Retina (tissue), 1 donor: Measurements from ENCODE around the gene PSMC4.
"Not testable (repeated sequence)": the region's sequence is repeated elsewhere in the genome, so short reads cannot be mapped to it uniquely, and the experiment has no call there.

Experiments used
- DNase-seq: peaks from one replicate; pipeline ENCODE4 v3.0.0-alpha.2; 2016

Gene PSMC4

GRCh38 chr19:39949026-39949747 lies 21.8 kb upstream of the PSMC4 start:
- no peak for DNase-seq

- DNase-seq: no peak
Measured at GRCh38 chr19:39951065-39951650, 19.8 kb upstream of the PSMC4 start.

GRCh38 chr19:39951686-39952085 lies 19.3 kb upstream of the PSMC4 start:
- DNase-seq: no peak

- no peak for DNase-seq
Measured at GRCh38 chr19:39953915-39954314, 17.1 kb upstream of the PSMC4 start.

- not testable (repeated sequence) for DNase-seq
Measured at GRCh38 chr19:39957886-39958285, 13.1 kb upstream of the PSMC4 start.

GRCh38 chr19:39958942-39959341 lies 12.0 kb upstream of the PSMC4 start:
- not testable (repeated sequence) for DNase-seq

GRCh38 chr19:39959407-39959806 lies 11.6 kb upstream of the PSMC4 start:
- DNase-seq: not testable (repeated sequence)

- no peak for DNase-seq
Measured at GRCh38 chr19:39963898-39964297, 7.1 kb upstream of the PSMC4 start.

- DNase-seq: no peak
Measured at GRCh38 chr19:39966617-39967016, 4.3 kb upstream of the PSMC4 start.

GRCh38 chr19:39967561-39967960 lies 3.4 kb upstream of the PSMC4 start:
- DNase-seq: no peak

- no peak for DNase-seq
Measured at GRCh38 chr19:39968789-39969188, 2.2 kb upstream of the PSMC4 start.

GRCh38 chr19:39969266-39969665 lies 1.7 kb upstream of the PSMC4 start:
- DNase-seq: no peak

- no peak for DNase-seq
Measured at GRCh38 chr19:39969681-39970424, 1.1 kb upstream of the PSMC4 start.

- no peak for DNase-seq
Measured at GRCh38 chr19:39970425-39970674, 615 bp upstream of the PSMC4 start.

GRCh38 chr19:39971380-39972035 lies 543 bp downstream of the PSMC4 start:
- DNase-seq: no peak

- no peak for DNase-seq
Measured at GRCh38 chr19:39974377-39975155, 3.6 kb downstream of the PSMC4 start.

GRCh38 chr19:39982883-39983282 lies 11.9 kb downstream of the PSMC4 start:
- DNase-seq: no peak

GRCh38 chr19:39983695-39984300 lies 12.8 kb downstream of the PSMC4 start:
- no peak for DNase-seq

GRCh38 chr19:39986643-39987042 lies 15.7 kb downstream of the PSMC4 start:
- DNase-seq: no peak

- no peak for DNase-seq
Measured at GRCh38 chr19:39987167-39987566, 16.2 kb downstream of the PSMC4 start.

GRCh38 chr19:39987596-39987995 lies 16.6 kb downstream of the PSMC4 start:
- DNase-seq: no peak

GRCh38 chr19:39993605-39994004 lies 22.6 kb downstream of the PSMC4 start:
- no peak for DNase-seq

GRCh38 chr19:39994361-39994760 lies 23.4 kb downstream of the PSMC4 start:
- no peak for DNase-seq
